Fibroblast of lung (primary cell): ENCODE measurements around the gene AXL.

Experiments used
- CTCF ChIP-seq, 2 donors: IDR thresholded peaks in 1 of 2; conservative IDR thresholded peaks in 1 of 2; 1 replicate in 1 of 2; 2 replicates in 1 of 2; pipeline ENCODE4 v1.5.1; 2011 to 2012; ENCODE audit warnings: low read length in 2 of 2, control low read depth in 1 of 2, inconsistent platforms in 1 of 2, low read depth in 1 of 2, mild to moderate bottlenecking in 1 of 2
- EZH2 ChIP-seq: IDR thresholded peaks from 2 replicates; pipeline ENCODE4 v1.5.1; 2012; ENCODE audit warnings: low read length, control low read depth, mild to moderate bottlenecking; ENCODE audit errors: missing control alignments

GRCh38 chr19:41194157-41194552 is 24.9 kb upstream of the AXL start:
- TF ChIP-seq CTCF (conservative IDR thresholded peaks at IDR 0.05 in 1 of 2, IDR thresholded peaks at IDR 0.05 in 1 of 2; ENCODE audit: low read depth in 1 of 2, low read length in 2 of 2) (no peak), EZH2 (no peak)
